PC-9 (cell line): ENCODE results near the gene PHACTR1.

Experiments used
- EZH2 ChIP-seq: fragments of 200-600 bp; sonication (generic); IDR thresholded peaks from 2 replicates; pipeline ENCODE4 v1.8.0; 2017; ENCODE audit warnings: antibody characterized with exemption, low read depth
- TF ChIP-seq, protein P1 (sequence below): fragments of 200-600 bp; sonication (generic); conservative IDR thresholded peaks from 2 replicates; pipeline ENCODE4 v1.6.1; 2017; ENCODE audit warnings: mixed run types, antibody characterized with exemption, mild to moderate bottlenecking, moderate library complexity

GRCh38 chr6:12841619-12842018 is 125.1 kb downstream of the PHACTR1 start:
- TF ChIP-seq, protein P1, sequence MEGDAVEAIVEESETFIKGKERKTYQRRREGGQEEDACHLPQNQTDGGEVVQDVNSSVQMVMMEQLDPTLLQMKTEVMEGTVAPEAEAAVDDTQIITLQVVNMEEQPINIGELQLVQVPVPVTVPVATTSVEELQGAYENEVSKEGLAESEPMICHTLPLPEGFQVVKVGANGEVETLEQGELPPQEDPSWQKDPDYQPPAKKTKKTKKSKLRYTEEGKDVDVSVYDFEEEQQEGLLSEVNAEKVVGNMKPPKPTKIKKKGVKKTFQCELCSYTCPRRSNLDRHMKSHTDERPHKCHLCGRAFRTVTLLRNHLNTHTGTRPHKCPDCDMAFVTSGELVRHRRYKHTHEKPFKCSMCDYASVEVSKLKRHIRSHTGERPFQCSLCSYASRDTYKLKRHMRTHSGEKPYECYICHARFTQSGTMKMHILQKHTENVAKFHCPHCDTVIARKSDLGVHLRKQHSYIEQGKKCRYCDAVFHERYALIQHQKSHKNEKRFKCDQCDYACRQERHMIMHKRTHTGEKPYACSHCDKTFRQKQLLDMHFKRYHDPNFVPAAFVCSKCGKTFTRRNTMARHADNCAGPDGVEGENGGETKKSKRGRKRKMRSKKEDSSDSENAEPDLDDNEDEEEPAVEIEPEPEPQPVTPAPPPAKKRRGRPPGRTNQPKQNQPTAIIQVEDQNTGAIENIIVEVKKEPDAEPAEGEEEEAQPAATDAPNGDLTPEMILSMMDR: no peak
- TF ChIP-seq EZH2: no peak
